Measurements from ENCODE around the gene COL4A1.

COL4A1 gene

DNA sequence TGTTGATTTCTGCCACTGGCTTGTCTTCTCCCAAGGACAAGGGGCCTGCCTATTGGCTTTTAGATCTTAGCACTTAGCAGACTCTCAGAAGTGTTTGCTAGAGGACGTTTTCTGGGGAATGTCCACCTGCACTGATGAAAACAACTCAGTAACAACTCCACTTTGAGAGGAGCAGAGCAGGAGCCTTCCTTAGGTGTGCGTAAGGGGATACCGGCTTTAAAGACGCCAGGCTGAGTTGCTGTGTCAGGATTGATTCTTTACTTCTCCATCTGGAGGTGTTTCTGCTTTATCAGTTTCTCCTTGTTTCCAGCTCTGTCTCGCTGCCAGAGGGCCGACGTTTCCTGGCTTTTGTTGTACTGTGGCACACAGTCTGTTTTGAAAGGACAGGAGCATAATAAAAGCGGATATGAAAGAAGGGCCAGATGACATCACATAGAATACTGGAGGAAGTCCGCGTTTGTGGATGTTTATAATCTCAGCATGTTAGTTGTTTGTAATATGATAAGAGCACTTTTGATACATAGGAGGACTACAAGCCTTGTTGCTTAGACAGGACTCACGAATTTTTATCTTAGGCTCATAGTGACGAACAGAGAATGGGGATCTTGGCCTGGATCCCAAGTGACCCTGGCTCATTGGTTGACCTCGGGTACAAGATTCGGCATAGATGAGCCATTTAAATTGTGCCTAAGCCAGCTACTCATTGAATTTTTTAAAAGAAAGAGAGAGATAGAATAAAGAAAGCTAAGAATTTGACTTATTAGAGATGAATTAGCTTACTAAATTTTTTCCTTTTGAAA, 34.7 kb upstream of the COL4A1 start:
- FAIRE-seq = no peak

DNA sequence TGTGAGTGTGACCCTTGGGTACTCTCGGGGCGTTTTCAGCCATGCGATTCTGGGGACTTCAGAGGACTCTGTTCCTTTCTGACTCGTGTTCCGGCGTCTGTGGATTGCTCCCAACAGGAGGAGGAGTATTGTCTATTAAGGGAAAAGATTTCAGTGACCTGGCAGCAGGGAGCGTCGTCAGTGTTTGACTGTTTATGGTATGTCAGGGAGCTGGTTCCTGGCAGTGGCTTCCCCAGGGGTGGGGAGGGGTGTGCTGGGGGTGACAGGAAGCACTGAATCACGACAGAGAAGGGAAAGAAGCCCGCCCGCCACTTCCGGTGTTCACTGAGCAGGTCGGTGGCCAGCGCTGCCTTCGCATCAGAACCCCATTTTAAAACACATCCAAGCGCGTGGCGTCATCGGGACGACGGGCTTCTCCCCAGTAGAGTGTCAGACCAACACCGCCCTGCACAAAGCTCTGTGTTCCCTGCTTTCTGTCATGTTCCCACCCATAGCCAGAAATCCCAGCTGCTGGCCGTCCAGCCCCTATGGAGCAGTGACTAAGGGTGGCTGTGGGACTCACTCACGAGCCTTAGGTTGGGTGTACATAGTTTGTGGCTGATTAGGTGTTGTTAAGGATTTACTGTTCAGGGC, 34.0 kb upstream of the COL4A1 start:
- FAIRE-seq = no peak

DNA sequence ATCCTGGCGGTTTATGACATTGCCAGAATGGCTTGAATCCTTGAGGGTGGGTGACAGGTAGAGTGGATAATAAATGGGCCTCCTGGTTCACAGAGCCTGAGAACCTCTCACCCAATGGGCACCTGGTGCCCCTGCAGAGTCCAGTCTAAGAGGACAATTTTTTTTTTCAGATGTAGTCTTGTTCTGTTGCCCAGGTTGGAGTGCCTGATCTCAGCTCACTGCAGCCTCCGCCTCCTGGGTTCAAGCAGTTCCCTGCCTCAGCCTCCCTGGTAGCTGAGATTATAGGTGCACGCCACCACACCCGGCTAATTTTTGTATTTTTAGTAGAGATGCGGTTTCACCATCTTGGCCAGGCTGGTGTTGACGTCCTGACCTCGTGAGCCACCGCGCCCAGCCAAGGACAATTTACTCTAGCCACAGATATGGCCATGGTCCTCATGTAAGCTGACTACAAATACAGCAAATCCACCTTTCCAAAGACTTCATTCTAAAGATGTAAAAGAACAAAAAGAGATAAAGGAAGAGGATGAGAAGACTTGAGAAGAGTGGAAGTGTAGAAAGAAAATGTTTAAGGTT, 33.1 kb upstream of the COL4A1 start:
- no peak for FAIRE-seq

DNA sequence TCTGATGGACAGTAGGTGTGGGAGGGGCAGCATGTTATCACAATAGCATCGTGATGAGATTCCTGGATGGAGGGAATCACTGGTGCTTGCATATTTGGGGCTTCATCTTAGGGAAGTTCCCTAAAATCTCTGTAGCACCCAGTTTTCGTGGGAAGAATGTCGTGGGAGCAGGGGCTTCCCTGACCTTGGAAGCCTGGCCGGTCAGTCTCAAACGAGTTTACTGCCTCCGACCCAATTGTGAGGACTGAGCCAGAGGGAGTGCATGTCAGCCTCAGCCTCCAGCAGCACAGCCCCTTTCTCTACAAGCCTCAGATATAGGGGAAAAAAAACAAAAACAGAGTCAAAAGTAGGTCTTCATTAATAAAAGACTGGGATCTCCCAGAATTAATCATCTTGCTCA, 32.3 kb upstream of the COL4A1 start:
- FAIRE-seq = no peak

DNA sequence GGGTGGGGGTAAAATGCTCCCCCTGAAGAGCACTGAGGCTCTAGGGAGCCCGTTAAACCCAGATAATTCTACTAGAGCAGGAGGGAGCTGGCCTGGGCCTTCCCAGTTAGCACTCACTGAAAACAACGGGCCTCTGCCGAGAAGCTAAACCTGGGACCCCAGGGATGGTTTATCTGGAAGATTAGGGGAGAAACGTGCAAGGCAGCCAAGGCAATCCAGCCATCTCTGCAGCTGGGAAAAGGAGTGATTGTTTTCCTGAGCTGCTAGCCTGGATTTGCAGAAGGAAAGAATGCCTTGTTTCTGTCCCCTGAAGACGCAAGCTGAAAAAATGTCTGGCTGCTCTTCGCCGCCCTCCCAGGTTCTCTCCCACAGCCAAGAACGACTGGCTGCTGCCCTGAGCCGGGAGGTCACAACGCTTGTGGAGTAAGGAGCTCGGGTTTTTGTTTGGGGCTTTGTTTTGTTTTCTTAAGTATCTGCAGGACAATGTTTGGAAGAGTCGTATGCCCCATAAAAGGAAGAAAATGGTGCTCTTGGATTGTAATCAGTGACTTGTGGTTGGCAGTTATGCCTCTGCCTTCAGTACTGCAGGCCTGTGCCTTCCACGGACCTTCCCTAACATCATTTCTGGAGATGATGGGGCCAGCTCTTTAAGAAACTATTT, 31.6 kb upstream of the COL4A1 start:
- FAIRE-seq = no peak

DNA sequence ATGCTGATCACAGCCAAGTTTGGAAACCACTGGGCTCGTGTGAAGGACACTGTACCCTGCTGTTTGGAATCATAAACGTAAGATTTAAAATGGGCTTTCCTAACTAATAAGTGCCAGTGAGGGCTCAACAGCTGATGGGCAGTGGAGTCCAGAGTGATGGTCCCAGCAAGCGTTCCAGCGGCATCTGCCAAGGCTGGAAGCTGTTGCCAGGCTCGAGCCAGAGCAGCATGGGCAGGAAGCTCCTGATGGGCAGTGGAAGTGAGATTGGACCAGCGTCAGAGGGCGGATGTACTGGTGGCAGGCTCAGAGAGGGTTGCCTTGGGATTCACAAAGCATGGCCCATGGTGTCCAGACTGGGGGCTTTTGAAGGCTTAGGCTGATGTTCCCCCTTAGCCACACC, 30.3 kb upstream of the COL4A1 start:
- no peak for FAIRE-seq

DNA sequence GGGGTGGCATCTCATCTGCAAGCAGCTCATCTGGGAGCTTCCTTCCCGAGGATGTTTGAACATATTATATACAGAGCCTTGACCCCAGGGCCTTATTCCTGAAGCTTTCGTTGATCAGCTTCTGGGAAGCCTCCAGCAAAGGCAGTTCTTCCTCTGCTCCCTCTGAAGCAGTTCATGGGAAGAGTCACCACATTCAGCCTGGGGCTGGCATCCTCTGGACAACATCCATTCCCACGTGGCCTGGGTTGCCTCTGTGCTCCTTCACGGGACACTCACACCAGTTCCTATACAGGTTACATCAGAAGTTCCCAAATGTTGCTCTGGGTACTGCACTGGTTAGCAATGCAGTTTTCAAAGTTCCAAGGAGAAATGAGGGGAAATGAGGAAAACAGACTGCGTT, 29.7 kb upstream of the COL4A1 start:
- FAIRE-seq = no peak

DNA sequence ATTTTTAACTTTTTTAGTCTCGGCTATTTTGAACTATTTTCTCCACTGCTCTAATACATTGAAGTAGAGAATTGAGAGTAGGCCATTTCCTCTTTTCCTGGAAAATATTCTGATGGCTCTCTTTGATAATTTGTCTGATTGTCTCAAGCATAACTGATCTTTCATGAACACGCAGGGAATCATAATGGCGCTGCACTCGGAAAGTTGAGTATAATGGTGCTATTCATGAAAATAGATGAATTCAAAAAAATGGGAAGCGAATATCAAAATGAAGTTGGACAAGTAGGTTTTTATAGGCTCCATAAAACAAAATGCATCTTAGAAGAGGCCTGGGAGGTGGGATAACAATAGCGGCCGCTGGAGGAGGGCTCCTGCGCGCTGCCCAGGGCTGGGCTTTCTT, 29.2 kb upstream of the COL4A1 start:
- no peak for FAIRE-seq

DNA sequence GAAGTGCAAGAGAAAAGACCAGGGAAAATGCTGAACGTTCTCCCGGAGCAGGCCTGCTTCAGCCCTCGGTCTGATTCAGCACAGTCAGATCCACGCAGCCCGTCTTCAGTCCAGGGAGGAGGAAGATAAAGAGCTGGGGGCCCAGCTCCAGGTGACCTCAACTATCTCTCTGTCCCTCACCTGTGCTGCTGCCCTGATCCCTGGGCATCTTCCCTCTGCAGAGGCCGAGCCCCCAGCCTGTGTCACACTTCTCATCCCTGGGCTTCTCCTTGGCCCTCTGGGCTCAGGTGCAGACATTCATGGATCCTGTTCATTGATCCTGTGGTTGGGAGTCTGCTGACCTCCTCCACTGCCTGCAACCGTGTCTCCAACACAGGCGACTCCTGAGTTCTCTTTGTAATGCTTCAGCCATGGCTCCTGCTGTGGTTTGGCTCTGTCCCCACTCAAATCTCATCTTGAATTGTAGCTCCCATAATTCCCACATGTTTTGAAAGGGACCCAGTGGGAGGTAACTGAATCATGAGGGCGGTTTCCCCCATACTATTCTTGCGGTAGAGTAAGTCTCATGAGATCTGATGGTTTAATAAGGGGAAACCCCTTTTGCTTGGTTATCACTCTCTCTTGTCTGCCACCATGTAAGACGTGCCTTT, 28.0 kb upstream of the COL4A1 start:
- no peak for FAIRE-seq

DNA sequence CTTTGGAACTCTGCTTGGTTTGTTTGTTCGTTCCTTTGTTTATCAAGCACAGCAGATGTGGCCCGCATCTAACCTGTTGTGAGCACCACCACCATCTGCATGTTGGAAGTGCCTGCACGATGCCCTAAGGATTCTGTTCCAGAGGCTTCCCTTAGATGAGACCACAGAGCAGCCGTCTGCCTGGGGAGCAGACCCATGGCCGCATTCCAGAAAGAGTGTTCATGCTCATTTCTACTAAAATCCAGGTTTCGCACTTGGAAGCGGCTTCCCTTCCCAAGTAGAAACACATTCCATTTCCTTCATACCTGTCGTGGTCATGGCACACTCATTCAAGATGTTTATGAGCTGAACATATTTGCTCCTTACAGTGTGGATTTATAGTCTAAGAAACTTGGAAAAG, 27.3 kb upstream of the COL4A1 start:
- no peak for FAIRE-seq

DNA sequence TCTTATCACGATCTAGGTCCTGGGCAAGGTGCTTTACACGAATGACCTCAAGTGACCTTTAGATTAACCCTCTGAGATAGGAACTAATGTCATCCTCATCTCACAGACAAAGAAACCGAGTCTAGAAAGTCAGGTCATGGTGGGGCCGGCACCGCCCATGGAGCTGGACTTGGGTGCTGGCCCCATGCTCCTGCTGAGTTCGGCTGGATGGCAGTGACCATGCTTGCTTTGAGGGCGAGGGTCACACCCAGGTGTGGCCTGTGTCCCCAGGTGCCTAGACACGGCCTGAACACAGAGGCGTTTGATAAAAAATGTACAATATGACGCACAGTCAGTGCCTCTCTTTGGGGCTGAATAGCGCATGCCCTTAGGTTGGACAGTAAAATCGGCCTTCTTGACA, 26.9 kb upstream of the COL4A1 start:
- no peak for FAIRE-seq

DNA sequence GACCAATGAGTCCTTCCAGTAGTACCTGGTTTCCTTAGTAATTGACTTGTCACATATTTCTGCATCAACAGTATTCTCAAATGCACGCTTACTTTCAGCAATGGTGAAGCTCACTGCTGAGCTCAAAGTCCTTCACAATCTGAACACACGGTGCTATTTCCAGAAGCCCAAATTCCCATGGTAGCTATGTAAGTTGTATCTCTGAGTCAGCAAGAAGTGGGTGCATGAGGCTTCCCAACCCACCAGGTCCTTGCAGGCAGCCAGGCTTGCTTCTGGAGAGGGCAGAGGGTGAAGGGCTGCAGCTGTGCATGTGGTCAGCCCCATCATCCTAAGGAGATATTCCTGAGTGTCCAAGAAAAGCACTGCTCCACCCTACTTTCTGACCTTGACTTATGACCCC, 25.8 kb upstream of the COL4A1 start:
- no peak for FAIRE-seq

DNA sequence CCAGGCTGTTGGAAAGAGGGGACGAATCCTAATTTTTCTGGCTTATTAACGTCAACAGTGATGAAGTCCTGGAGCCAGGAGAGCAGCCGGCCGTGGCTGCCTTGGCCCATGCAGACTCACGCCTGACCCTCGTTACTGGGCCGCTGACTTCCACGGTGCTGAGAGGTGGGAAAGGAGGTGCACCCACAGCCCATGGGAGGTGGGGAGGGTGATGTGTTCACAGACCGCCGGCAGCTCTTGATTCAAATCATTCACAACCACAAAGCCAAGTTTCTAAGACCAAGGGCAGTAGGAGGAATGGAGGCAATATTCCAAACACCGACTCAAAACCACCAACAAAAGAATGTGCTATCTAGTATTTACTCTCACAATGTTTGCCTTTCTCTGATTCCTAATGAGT, 24.4 kb upstream of the COL4A1 start:
- FAIRE-seq = no peak

DNA sequence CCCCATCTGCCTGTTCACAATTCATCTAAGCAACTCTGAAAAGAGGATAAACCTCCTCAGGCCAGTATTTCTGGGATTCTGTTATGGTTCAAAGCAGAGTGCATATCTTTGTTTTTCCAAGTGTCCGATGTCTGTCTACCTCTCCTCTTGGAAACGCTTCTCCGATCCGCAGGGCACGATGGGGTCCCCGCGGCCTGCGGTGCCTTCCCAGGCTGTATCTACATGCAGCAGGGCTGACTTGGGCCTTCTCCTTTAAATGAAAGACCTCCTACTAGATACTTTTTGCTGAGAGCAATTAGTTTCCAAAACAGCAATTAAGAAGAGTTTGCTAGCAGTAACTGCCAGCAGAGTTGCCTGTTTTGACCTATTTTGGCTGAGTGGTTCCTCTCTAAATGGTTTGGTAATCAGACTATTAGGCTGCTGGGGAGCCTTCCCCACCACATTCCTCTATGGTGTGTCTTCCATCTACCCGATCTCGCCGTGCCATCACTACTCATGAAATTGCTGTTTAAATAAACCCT, 23.6 kb upstream of the COL4A1 start:
- no peak for FAIRE-seq

DNA sequence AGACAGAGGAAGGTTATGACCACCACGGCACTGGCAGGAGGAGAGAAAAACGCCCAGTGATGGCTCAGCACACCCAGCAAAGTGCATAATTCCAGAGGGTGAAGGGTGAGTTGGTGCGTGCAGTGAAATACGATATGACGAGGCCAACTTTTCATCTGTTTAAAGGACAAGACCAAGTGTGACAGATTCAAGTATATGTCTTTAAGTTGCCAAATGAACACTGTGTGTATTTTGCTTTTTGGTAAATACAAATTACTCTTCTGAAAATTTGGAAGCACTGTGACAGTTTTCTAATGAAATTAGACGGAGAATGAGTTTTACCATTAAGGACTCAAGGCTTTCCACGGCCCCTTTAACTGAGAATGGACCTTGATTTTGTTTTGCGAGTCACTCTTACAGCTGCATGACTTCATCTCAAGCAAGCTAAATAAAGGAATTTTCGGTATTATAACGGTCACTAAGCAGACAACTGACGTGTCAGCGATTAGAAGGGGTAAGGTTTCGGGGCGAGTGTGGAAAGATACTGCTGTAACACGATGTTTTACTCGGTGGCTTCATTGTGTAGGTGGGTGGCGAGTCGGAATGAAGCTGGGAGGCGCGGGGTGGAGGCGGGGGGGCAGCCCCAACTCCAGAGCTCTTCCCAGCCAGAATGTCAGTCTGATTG, 23.0 kb upstream of the COL4A1 start:
- FAIRE-seq = no peak

DNA sequence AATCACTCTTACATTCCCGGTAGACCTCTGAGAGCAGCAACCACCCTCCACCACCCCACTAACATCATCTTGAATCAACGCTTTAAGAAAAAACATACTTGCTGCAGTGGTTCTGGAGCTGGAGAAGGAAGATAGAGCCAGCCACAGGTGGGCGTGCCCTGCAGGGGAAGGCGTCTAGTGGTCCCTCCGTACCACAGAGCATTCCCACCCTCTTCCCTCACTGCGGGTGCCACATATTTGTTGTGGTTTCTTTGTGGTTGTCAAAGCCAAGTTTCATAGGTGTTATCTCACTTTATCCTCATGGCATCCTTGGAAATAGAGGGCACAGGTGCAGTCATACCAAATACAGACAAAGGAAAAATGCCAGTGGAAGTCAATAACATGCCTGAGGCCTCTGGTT, 22.3 kb upstream of the COL4A1 start:
- no peak for FAIRE-seq

DNA sequence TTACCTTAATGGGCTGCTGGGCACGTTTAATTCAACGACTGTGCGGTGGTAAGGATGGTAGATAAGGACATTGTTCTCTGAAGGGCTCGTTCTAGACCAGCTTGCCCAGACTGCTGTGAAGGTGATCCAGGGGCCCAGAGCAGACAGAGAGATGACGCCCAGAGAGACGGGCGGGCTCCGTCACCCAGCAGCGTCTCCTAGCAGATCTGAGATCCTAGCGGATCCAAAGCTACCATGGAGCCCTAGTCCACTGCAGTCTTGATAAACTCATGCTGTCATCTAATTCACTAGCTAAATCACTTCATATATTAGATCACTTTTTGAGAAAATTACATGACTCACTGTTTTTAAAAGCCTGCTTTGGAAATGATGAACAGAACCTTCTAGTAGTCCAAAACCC, 21.6 kb upstream of the COL4A1 start:
- FAIRE-seq = no peak

DNA sequence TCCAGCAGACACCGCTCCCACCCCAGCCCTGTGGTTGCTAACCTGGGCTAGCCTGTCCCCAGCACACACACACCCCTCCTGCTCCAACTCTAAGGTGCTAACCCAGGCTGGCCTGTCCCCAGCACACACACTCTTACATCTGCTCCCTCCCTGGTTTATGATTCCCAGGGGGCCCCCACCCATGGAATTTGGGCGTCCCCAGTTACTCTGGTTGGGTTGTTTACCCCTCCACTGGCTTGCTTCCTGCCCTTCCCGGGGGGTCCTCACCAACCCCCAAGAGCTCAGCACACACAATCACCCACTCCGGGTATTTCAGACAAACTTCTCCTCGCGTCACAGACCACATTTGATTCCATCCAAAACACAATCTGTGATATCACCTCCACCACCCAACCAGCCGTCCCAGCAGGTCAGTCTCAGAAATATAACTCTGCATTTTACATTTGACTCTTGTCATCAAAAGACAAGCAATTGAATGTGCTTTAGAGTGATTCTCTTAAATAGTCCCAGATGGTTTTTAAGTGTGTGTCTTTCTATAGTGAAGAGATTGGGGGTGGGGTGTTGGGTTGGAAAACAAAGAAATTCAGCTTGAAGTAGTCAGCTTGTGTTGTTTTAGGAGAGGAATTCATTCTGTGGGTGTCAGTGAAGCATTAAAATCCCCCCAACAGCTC, 20.2 kb upstream of the COL4A1 start:
- FAIRE-seq = no peak

DNA sequence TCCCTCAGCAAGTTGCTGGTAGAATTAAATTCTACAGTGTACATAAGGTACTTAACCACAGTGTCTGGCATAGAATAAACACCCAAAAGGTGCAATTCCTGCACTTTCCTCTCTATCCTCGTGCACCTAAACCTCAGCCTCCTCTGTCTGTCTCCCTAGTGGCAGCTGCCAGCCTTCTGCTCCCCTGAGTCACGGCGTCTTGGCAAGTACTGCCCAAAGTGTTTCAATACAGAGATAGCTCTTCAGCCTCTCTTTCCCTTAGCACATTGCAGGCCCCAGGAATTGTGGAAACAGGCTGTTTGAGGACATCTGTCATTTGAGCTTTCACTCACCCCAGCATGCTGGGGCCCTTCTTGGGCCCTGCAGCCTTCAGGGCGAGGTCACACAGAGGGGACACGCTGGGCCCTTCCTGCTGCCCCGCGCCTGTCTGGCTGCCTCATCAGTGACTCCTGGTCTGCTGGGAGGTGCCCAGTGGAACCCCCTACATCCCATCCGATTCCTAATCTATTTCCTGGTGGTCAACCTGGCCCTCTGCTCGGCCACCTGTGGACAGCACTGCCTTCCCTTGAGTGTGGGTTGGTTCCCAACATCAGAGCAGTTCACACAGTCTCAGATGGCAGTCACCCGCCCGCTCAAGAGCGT, 19.4 kb upstream of the COL4A1 start:
- FAIRE-seq = no peak

DNA sequence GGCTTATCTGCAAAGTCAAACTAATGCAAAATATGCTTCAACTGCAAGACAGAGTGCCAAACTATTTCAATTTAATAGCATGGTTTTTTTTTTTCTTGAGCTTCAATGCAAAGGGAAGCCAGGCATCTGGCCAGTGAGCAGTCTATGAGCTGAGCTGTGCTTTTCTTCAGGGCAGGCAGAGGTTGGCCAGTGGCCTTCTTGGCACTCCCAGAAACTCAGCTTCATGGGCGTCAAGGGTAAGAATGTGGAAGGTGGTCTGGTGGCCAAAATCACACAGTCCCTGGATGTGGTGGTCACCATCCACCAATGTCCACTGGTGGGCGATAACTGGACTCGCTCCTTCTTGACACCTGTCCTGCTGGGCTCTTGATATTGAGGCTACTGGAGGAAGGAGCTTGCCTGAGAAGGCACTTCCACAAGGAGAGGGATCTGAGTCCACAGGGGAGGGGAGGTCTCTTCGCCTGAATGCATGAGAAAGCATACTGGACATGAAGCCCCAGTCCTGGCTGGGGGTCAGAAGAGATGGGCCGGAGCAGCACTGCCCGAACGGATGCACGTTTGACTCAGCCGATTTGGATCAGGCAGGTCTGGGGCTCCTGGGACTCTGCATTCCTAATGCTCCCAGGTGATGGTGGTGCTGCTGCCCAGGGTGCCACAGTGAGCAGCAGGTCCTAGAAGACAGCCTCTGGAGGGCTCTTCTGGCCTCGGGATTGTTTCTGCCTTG, 17.2 kb upstream of the COL4A1 start:
- FAIRE-seq = no peak

Measured in TTC549 (cell line).